Measurements from ENCODE around the gene ERMN.

DNA sequence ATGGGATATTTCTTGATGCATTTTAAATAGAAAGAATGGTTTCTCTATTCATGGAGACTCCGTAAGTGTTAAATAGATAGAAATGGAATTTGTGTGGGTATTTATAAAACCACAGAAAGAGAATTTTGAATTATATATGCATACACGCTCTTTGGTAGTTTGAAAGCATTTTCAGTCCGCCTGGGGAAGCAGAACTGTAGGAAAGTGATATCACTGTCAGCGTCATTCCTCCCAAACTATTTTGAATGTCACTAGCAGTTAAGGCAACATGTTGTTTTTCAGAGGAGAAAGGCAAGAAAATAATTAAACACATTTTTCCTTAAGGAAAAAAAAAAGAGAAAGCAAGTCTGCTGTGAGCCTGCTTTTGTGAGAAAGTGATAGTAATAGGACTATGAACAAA, 8.7 kb upstream of the ERMN start:
- TF ChIP-seq, protein P1, sequence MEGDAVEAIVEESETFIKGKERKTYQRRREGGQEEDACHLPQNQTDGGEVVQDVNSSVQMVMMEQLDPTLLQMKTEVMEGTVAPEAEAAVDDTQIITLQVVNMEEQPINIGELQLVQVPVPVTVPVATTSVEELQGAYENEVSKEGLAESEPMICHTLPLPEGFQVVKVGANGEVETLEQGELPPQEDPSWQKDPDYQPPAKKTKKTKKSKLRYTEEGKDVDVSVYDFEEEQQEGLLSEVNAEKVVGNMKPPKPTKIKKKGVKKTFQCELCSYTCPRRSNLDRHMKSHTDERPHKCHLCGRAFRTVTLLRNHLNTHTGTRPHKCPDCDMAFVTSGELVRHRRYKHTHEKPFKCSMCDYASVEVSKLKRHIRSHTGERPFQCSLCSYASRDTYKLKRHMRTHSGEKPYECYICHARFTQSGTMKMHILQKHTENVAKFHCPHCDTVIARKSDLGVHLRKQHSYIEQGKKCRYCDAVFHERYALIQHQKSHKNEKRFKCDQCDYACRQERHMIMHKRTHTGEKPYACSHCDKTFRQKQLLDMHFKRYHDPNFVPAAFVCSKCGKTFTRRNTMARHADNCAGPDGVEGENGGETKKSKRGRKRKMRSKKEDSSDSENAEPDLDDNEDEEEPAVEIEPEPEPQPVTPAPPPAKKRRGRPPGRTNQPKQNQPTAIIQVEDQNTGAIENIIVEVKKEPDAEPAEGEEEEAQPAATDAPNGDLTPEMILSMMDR (IDR thresholded peaks at IDR 0.05 in 4 of 5, conservative IDR thresholded peaks at IDR 0.05 in 1 of 5), result no peak
- no peak for TF ChIP-seq POLR2A (IDR thresholded peaks at IDR 0.05)

Data from gastrocnemius medialis (tissue), 4 donors.